Parathyroid adenoma (tissue), 2 donors: Measurements from ENCODE around the gene SFXN5.

Experiments used
- H2AFZ ChIP-seq: fragments of 300-600 bp; sonication (generic); one replicate; pipeline ENCODE4 v1.7.0; 2017; ENCODE audit warnings: antibody characterized with exemption, mild to moderate bottlenecking
- H3K27ac ChIP-seq: fragments of 300-600 bp; sonication (generic); one replicate; pipeline ENCODE4 v1.7.0; 2017
- H3K27me3 ChIP-seq: fragments of 300-600 bp; sonication (generic); one replicate; pipeline ENCODE4 v1.7.0; 2017; ENCODE audit warnings: low read length; ENCODE audit not compliant: control insufficient read depth, insufficient read depth
- H3K36me3 ChIP-seq: fragments of 300-600 bp; sonication (generic); one replicate; pipeline ENCODE4 v1.7.0; 2017; ENCODE audit warnings: low read length; ENCODE audit not compliant: control insufficient read depth, insufficient read depth
- H3K4me1 ChIP-seq: fragments of 300-600 bp; sonication (generic); one replicate; pipeline ENCODE4 v1.7.0; 2017; ENCODE audit warnings: control low read depth
- H3K4me2 ChIP-seq: fragments of 300-600 bp; sonication (generic); one replicate; pipeline ENCODE4 v1.7.0; 2017; ENCODE audit warnings: low read length
- H3K4me3 ChIP-seq: fragments of 300-600 bp; sonication (generic); one replicate; pipeline ENCODE4 v1.7.0; 2017; ENCODE audit warnings: low read depth, low read length
- H3K79me2 ChIP-seq: fragments of 300-600 bp; sonication (generic); one replicate; pipeline ENCODE4 v1.7.0; 2017; ENCODE audit warnings: control low read depth
- H3K9ac ChIP-seq: fragments of 300-600 bp; sonication (generic); one replicate; pipeline ENCODE4 v1.7.0; 2017; ENCODE audit warnings: mild to moderate bottlenecking
- H3K9me3 ChIP-seq: fragments of 300-600 bp; sonication (generic); one replicate; pipeline ENCODE4 v1.7.0; 2017; ENCODE audit warnings: low read length; ENCODE audit not compliant: control insufficient read depth
- TF ChIP-seq, protein P1 (sequence below): fragments of 300-600 bp; sonication (generic); IDR thresholded peaks from one replicate; pipeline ENCODE4 v1.7.0; 2017; ENCODE audit warnings: antibody characterized with exemption, mild to moderate bottlenecking
- donor health status: primary hyperparathyroidism.

The SFXN5 gene

DNA sequence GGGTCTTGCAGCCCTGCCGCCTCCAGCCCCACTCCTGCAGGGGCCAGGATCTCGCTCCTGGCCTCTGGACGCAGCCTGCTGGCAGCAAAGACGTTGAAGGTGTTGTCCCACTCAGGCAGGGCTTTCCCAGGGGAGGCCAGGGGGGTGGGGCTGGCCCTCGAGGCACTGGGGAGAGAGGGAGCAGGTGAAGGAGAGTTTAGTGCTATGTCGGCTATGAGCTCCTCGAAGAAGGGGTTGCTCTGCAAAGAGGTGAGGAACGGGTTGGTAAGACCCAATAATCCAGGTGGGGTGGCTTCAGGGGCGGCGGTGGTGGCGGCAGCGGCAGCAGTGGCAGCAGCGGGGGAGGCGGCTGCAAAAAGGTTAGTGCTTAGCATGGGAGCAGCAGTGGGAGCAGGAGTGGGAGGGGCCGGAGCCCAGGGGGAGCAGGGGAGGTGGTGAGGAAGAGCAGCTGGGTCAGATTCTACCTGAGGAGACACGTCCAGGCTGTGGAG is 9.7 kb upstream of the SFXN5 start:
- Histone ChIP-seq H3K4me1 (peaks cover 75% of the 10 kb centered on the region), H3K27me3 (no peaks in the 10 kb centered on the region), H3K9me3 (no peaks in the 10 kb centered on the region), H2AFZ (no peak overlapping the region), H3K9ac (no peak overlapping the region), H3K4me3 (no peak overlapping the region), H3K36me3 (no peaks in the 10 kb centered on the region), H3K79me2 (peaks cover 81% of the 10 kb centered on the region), H3K4me2 (no peak overlapping the region), H3K27ac (no peak overlapping the region)
- TF ChIP-seq, protein P1, sequence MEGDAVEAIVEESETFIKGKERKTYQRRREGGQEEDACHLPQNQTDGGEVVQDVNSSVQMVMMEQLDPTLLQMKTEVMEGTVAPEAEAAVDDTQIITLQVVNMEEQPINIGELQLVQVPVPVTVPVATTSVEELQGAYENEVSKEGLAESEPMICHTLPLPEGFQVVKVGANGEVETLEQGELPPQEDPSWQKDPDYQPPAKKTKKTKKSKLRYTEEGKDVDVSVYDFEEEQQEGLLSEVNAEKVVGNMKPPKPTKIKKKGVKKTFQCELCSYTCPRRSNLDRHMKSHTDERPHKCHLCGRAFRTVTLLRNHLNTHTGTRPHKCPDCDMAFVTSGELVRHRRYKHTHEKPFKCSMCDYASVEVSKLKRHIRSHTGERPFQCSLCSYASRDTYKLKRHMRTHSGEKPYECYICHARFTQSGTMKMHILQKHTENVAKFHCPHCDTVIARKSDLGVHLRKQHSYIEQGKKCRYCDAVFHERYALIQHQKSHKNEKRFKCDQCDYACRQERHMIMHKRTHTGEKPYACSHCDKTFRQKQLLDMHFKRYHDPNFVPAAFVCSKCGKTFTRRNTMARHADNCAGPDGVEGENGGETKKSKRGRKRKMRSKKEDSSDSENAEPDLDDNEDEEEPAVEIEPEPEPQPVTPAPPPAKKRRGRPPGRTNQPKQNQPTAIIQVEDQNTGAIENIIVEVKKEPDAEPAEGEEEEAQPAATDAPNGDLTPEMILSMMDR = no peak

DNA sequence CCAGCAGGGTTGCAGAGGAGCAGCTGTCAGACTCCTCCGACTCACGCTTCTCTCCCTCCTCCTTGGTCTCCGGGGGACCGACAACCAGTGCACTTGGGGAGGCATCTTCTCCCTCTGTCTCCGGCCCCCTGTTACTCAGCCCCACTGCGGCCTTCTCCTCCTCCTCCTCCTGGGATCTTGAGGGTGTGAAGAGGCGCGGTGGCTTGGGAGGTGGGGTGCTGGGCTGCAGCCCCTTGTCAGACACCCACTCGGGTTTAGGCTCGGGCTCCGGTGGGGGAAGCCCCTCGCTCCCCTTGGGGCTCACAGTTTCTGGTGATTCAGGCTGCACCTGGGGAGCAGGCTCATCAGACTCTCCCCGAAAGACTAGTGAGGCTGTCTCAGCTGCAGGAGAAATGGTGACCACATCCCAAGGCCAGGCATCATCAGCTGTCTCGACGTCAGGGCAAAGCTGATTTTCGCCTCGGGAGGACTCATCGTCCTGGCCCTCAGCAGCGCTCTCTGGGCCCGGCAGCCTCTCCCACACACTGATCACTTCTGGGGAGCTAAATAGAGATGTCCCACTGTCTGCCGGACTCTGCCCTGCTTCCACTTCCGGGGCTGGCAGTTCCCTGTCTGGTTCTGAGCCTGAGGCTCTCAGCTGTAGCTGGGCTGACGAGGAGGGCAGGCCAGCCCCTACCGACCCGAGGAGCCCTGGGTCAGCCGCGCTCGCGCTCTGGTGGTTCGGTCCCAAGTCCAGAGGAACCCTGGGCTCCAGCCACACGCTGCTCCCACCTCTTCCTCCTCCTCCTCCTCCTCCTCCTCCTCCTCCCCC is 9.0 kb upstream of the SFXN5 start:
- no peak overlapping the region for H3K9ac ChIP-seq
- TF ChIP-seq, protein P1 = no peak
- no peaks in the 10 kb centered on the region for H3K9me3 ChIP-seq
- H3K27ac ChIP-seq = no peak overlapping the region
- H3K4me2 ChIP-seq = no peak overlapping the region
- peaks cover 75% of the 10 kb centered on the region for H3K4me1 ChIP-seq
- peaks cover 74% of the 10 kb centered on the region for H3K79me2 ChIP-seq
- H2AFZ ChIP-seq = no peak overlapping the region
- no peaks in the 10 kb centered on the region for H3K36me3 ChIP-seq
- H3K4me3 ChIP-seq = no peak overlapping the region
- H3K27me3 ChIP-seq = no peaks in the 10 kb centered on the region

GRCh38 chr2:73079636-73080035 is 8.1 kb upstream of the SFXN5 start:
- no peaks in the 10 kb centered on the region for H3K27me3 ChIP-seq
- no peaks in the 10 kb centered on the region for H3K9me3 ChIP-seq
- no peak overlapping the region for H2AFZ ChIP-seq
- no peak overlapping the region for H3K4me3 ChIP-seq
- peaks cover 65% of the 10 kb centered on the region for H3K79me2 ChIP-seq
- peaks cover 66% of the 10 kb centered on the region for H3K4me1 ChIP-seq
- H3K9ac ChIP-seq = no peak overlapping the region
- H3K4me2 ChIP-seq = no peak overlapping the region
- TF ChIP-seq, protein P1 = no peak
- H3K27ac ChIP-seq = no peak overlapping the region
- no peaks in the 10 kb centered on the region for H3K36me3 ChIP-seq

DNA sequence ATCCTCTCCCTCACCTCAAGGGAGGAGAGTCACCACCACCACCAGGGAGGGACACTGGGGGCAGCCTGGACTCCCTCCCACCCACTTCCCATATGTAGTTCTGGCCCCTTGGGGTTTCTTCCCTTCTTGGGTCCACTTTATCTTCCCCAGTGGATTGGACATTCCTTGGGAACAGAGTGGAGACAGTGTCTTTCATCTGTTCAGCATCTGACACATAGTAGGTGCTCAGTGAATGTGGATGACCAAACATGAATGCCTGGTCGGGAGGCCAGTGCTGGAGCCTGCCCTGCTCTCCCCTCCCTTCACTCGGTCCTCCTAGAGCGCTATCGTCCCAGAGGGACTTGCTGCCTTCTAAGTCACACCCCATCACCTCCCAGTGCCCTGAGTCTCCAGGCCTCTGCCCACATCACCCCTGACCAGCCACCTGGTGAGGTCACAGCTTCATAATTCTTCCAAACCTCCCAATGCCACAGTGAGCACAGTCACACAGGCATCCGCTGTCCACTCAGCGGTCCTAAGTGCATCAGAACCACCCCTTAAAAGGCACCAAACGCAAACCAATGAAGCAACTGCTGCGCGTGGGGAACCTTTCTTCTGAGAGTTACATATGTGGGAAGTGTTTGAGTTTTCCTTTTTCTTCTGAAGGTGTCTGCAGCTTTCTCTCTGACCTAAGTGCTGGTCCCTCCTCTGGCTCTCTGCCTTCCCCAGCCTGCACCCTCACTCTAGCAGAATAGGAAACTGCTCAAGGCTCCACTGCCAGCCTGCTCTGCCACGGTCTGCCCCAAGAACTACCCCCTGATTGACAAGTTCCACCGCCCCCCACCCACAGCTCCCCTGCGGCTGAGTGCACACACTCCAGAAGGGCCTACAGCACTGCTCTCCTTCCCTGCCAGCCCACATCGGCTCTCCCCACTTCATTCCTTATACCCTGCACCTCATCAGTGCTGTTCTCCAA is 7.2 kb upstream of the SFXN5 start:
- Histone ChIP-seq H3K4me1 (peaks cover 57% of the 10 kb centered on the region), H3K4me2 (no peak overlapping the region), H3K27ac (peak overlapping the region; percentile 60), H3K27me3 (no peaks in the 10 kb centered on the region), H3K9ac (no peak overlapping the region), H3K9me3 (no peaks in the 10 kb centered on the region), H3K79me2 (peaks cover 56% of the 10 kb centered on the region), H3K36me3 (no peaks in the 10 kb centered on the region), H2AFZ (no peak overlapping the region), H3K4me3 (no peak overlapping the region)
- TF ChIP-seq, protein P1 = no peak
